HG03354 (cell line): ENCODE results near the gene CCDC78.
A peak's percentile ranks its signal among the peaks of the same experiment; 100 is the strongest.

Experiments
- ATAC-seq: cut with Tn5 transposase; IDR thresholded peaks from one replicate; pipeline ENCODE4 v1.9.1; 2021; ENCODE audit warnings: mild to moderate bottlenecking; ENCODE audit not compliant: unreplicated experiment, poor library complexity, severe bottlenecking

Gene CCDC78

GRCh38 chr16:740764-741505 lies 14.7 kb upstream of the CCDC78 start, which contains the start of gene CIAO3:
Gene CIAO3, minus strand, starts transcription at chr16:740997. Its CDS starts 12 bp downstream, at chr16:740985.
- peak; percentile 81 for ATAC-seq

GRCh38 chr16:740459-740763 lies 14.2 kb upstream of the CCDC78 start:
- ATAC-seq: peak; percentile 21

GRCh38 chr16:739560-740458 lies 13.6 kb upstream of the CCDC78 start:
- ATAC-seq: no peak

GRCh38 chr16:736936-737481 lies 10.8 kb upstream of the CCDC78 start:
- no peak for ATAC-seq

- no peak for ATAC-seq
Observed at GRCh38 chr16:735982-736453, 9.8 kb upstream of the CCDC78 start.

GRCh38 chr16:734981-735881 lies 9.0 kb upstream of the CCDC78 start:
- no peak for ATAC-seq

- no peak for ATAC-seq
Observed at GRCh38 chr16:734208-734980, 8.2 kb upstream of the CCDC78 start.

GRCh38 chr16:733382-734207 lies 7.4 kb upstream of the CCDC78 start:
- ATAC-seq: no peak

- ATAC-seq: no peak
Observed at GRCh38 chr16:732936-733335, 6.7 kb upstream of the CCDC78 start.

- ATAC-seq: no peak
Observed at GRCh38 chr16:732332-732731, 6.1 kb upstream of the CCDC78 start.

- no peak for ATAC-seq
Observed at GRCh38 chr16:730666-731509, 4.6 kb upstream of the CCDC78 start.

- no peak for ATAC-seq
Observed at GRCh38 chr16:729768-730665, 3.8 kb upstream of the CCDC78 start.

- no peak for ATAC-seq
Observed at GRCh38 chr16:728890-729744, 2.9 kb upstream of the CCDC78 start.

GRCh38 chr16:728131-728889 lies 2.1 kb upstream of the CCDC78 start:
- ATAC-seq: no peak
